Calu3 (cell line): ENCODE measurements around the gene DLX5. TPM values are rescaled to one million over a fixed set of nuclear protein-coding genes. Genes with fewer than 3 reads are reported as not detected.

Source experiments
- BruUV-seq: library from RNA; stranded (reverse); fragments of 400-500 nt; replicated peaks from 2 replicates; lab custom pipeline; 2021; lab: Mats Ljungman, UMichigan
- CTCF ChIA-PET: fragments of 300-600 bp; sonication (Branson Sonifier 250); formaldehyde crosslinking; loops from one replicate; lab custom pipeline; 2022; ENCODE audit warnings: antibody characterized with exemption; lab: Charles Lee
- DNase-seq: peaks from one replicate; pipeline ENCODE4 v3.0.0; 2022
- H3K27ac Mint-ChIP-seq: one replicate; pipeline ENCODE4 v1.8.0; 2022; ENCODE audit warnings: mixed read lengths; ENCODE audit not compliant: unreplicated experiment
- H3K27me3 Mint-ChIP-seq: one replicate; pipeline ENCODE4 v1.8.0; 2022; ENCODE audit warnings: mixed read lengths; ENCODE audit not compliant: unreplicated experiment
- H3K36me3 Mint-ChIP-seq: one replicate; pipeline ENCODE4 v1.8.0; 2022; ENCODE audit warnings: mild to moderate bottlenecking, moderate library complexity, mixed read lengths; ENCODE audit not compliant: insufficient read depth, unreplicated experiment
- H3K4me1 Mint-ChIP-seq: one replicate; pipeline ENCODE4 v1.8.0; 2022; ENCODE audit warnings: mild to moderate bottlenecking, low read depth, mixed read lengths; ENCODE audit not compliant: unreplicated experiment
- H3K4me3 Mint-ChIP-seq: one replicate; pipeline ENCODE4 v1.8.0; 2022; ENCODE audit warnings: mild to moderate bottlenecking, low read depth, moderate library complexity, mixed read lengths; ENCODE audit not compliant: unreplicated experiment
- H3K9me3 Mint-ChIP-seq: one replicate; pipeline ENCODE4 v1.8.0; 2022; ENCODE audit warnings: low read depth, mixed read lengths; ENCODE audit not compliant: unreplicated experiment
- intact Hi-C: fragments of 100-400 bp; cut with micrococcal nuclease; formaldehyde crosslinking; loops from one replicate; pipeline ENCODE4 v1.10.0; 2022; ENCODE audit not compliant: unreplicated experiment
- total RNA-seq: library from RNA; stranded (reverse); gene quantifications from 2 replicates; pipeline ENCODE4 v1.2.3, GENCODE V29; 2022
- TF ChIP-seq, protein P1 (sequence below): fragments of 200-600 bp; IDR thresholded peaks from one replicate; pipeline ENCODE4 v1.8.0; 2022; ENCODE audit warnings: antibody characterized with exemption; ENCODE audit not compliant: unreplicated experiment

DLX5 gene
- total RNA-seq, 1 experiment from 2014 or later, result not detected

DNA sequence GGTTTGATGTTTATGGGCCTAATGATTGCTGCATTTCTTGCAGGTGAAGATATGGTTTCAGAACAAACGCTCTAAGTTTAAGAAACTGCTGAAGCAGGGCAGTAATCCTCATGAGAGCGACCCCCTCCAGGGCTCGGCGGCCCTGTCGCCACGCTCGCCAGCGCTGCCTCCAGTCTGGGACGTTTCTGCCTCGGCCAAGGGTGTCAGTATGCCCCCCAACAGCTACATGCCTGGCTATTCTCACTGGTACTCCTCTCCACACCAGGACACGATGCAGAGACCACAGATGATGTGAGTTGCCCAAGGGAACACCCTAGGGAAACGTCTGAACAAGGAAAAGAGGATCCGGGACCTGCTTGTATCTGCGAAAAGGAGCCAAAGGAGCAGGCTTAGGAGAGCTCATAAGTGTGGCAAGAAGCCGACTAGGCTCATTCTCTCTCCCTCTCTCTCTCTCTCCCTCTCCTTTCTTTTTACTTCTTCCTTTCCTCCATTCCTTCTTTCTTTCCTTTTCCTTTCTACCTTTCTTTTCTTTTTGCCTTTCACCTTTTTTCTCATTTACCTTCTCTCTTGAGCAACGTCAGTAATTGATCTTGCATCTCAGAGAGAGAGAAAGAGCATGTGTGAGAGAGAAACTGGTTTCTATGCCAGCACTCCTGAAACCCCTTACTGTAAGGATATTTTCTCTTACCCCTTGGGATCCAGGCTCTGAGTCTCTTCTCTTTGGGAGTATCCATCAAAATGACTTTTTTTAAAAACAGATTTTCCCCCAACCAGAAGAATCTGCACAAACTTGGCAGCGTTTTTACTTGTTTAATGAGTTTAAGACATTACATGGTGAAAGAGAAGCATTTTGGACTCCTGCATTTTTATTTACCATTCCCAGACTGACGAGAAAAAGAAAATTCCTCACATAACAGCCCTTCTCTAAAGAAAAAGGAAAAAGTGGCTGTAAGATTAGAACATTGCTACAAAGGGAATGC, 14.6 kb downstream of the DLX5 start:
- H3K27me3 Mint-ChIP-seq, result peaks cover 55% of the 10 kb centered on the region
- DNase-seq, result no peak
- no TSS peak for BruUV-seq
- H3K27ac Mint-ChIP-seq, result no peak overlapping the region
- H3K36me3 Mint-ChIP-seq, result peaks cover 9% of the 10 kb centered on the region
- CTCF ChIA-PET, result no interaction called here
- intact Hi-C loops, result no loop called here
- TF ChIP-seq, protein P1, sequence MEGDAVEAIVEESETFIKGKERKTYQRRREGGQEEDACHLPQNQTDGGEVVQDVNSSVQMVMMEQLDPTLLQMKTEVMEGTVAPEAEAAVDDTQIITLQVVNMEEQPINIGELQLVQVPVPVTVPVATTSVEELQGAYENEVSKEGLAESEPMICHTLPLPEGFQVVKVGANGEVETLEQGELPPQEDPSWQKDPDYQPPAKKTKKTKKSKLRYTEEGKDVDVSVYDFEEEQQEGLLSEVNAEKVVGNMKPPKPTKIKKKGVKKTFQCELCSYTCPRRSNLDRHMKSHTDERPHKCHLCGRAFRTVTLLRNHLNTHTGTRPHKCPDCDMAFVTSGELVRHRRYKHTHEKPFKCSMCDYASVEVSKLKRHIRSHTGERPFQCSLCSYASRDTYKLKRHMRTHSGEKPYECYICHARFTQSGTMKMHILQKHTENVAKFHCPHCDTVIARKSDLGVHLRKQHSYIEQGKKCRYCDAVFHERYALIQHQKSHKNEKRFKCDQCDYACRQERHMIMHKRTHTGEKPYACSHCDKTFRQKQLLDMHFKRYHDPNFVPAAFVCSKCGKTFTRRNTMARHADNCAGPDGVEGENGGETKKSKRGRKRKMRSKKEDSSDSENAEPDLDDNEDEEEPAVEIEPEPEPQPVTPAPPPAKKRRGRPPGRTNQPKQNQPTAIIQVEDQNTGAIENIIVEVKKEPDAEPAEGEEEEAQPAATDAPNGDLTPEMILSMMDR, result no peak
- H3K4me3 Mint-ChIP-seq, result no peak overlapping the region
- no peaks in the 10 kb centered on the region for H3K4me1 Mint-ChIP-seq
- no peaks in the 10 kb centered on the region for H3K9me3 Mint-ChIP-seq

DNA sequence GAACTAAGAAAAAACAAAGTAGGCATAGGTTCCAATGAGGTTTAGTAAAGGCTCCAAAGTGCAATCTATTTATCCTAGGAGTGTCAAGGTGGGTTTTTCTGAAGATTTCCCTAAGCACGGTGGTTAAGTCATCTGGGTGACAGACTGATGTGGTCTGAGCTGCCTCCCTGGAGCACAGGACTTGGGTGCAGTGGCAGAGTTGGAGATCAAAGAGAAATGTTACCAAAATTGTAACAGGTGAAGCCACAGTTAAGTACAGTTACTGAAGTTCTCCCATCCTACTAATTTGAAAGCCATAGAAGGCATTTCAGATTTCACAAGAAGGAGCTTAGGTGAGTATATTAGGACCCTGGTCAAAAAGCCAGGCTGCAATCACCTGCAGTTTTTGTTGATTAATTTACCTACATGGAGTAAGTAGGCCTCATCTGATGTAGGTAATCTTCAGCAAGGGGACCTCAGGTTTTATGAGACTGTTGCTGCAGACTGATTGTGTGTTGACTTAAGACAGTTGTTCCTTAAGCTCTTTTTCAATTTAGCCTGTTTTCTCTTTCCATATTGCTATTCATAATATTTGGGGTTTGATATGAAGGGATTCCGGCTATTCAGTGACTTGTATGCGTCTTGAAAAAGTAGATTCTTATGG, 16.2 kb downstream of the DLX5 start:
- TF ChIP-seq, protein P1, result no peak
- Mint-ChIP-seq H3K4me1 (no peaks in the 10 kb centered on the region), H3K27me3 (peaks cover 39% of the 10 kb centered on the region), H3K9me3 (no peaks in the 10 kb centered on the region), H3K36me3 (peaks cover 9% of the 10 kb centered on the region), H3K4me3 (no peak overlapping the region), H3K27ac (no peak overlapping the region)
- intact Hi-C loops, result no loop called here
- no TSS peak for BruUV-seq
- CTCF ChIA-PET, result no interaction called here
- no peak for DNase-seq

DNA sequence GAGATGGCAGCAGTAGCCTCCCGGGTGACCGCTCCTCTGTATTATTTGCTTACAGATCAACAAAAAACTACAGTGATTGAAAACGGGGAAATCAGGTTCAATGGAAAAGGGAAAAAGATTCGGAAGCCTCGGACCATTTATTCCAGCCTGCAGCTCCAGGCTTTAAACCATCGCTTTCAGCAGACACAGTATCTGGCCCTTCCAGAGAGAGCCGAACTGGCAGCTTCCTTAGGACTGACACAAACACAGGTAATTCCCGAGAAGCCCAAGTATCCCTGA, 17.1 kb downstream of the DLX5 start:
- CTCF ChIA-PET, result no interaction called here
- Mint-ChIP-seq H3K9me3 (no peaks in the 10 kb centered on the region), H3K27ac (no peak overlapping the region), H3K4me3 (no peak overlapping the region), H3K27me3 (peaks cover 30% of the 10 kb centered on the region), H3K36me3 (peaks cover 9% of the 10 kb centered on the region), H3K4me1 (no peaks in the 10 kb centered on the region)
- DNase-seq, result no peak
- intact Hi-C loops, result no loop called here
- no TSS peak for BruUV-seq
- TF ChIP-seq, protein P1, result no peak

DNA sequence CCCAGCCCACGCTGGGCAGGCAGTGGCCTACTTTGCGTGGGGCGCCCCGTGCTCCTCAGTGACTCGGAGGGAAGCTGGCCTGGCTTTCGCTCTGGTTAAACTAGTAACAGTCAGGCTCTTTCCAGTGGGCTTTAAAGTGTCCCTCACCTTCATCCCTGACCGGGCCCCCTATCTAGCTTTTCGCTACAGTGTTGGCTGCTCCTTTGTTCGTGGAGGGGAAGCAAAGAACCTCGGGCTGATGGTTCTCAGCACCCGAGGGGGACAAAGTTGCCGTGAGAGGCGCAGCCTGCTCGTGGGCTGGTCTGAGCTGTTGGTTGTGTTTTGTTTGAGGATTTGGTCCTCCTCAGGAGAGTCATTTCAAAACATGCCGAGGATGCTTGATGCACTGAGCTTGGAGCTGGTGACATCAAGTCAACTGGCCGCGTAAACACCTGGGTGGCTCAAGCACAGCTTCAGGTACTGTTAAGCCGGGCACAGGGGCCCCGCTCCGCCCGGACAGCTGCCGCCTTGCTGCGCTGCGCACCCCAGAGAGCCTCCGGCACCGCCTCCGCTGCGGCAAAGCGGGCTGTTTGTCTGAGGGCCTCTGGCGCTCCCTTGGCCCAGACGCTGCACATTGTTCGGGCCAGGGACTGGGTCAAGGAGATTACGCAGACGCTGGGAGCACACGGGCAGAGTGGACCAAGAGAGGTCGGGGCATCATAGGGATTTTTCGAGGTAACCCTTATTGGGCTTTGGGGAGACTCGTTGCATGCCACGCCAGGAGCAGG, 17.6 kb downstream of the DLX5 start:
- Mint-ChIP-seq H3K4me1 (no peaks in the 10 kb centered on the region), H3K27me3 (peaks cover 25% of the 10 kb centered on the region), H3K9me3 (no peaks in the 10 kb centered on the region), H3K4me3 (peak overlapping the region; percentile 73), H3K27ac (no peak overlapping the region), H3K36me3 (peaks cover 9% of the 10 kb centered on the region)
- TF ChIP-seq, protein P1, result no peak
- intact Hi-C loops, result no loop called here
- CTCF ChIA-PET, result no interaction called here
- DNase-seq, result no peak
- no TSS peak for BruUV-seq
